ENCODE measurements around the gene CAPN12. TPM values are rescaled to one million over a fixed set of nuclear protein-coding genes. Genes with fewer than 3 reads are reported as not detected.
A peak's percentile ranks its signal among the peaks of the same experiment; 100 is the strongest.

Gene CAPN12
- total RNA-seq, 1 experiment from 2014 or later = not detected

DNA sequence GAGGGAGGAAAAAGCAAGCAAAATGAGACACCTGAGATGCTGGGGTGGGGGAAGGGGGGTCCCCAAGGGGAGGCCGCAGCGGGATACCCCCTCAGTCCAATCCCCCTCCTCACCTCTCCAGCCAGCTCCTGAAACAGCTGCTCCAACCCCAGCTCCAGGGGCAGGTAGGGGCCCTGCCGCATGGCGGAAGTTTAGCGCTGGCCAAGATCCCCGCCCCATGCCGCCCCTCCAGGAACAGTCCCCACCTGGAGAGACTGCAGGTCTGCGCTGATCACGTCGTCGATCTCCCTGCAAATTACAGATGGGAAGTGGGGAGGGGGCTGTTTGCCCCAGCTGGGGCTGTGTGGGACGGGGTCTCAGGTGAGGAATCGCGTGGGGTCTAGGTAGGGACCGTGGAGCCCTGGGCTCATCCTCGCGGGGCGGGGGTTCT lies 9.0 kb downstream of the CAPN12 start:
- H3K4me3 Mint-ChIP-seq (ENCODE audit: unreplicated experiment) = peak overlapping the region; percentile 52
- H3K4me1 Mint-ChIP-seq (ENCODE audit: insufficient read depth, unreplicated experiment) = peaks cover 27% of the 10 kb centered on the region
- no peak for DNase-seq (ENCODE audit: unreplicated experiment)
- intact Hi-C loops (cut with micrococcal nuclease) = no loop called here
- H3K27ac Mint-ChIP-seq (ENCODE audit: low read depth, unreplicated experiment) = no peak overlapping the region
- BruUV-seq (replicated peaks) = no TSS peak
- H3K36me3 Mint-ChIP-seq (ENCODE audit: insufficient read depth, unreplicated experiment) = peaks cover 37% of the 10 kb centered on the region
- no peaks in the 10 kb centered on the region for H3K9me3 Mint-ChIP-seq (ENCODE audit: unreplicated experiment)
- TF ChIP-seq, protein P1, sequence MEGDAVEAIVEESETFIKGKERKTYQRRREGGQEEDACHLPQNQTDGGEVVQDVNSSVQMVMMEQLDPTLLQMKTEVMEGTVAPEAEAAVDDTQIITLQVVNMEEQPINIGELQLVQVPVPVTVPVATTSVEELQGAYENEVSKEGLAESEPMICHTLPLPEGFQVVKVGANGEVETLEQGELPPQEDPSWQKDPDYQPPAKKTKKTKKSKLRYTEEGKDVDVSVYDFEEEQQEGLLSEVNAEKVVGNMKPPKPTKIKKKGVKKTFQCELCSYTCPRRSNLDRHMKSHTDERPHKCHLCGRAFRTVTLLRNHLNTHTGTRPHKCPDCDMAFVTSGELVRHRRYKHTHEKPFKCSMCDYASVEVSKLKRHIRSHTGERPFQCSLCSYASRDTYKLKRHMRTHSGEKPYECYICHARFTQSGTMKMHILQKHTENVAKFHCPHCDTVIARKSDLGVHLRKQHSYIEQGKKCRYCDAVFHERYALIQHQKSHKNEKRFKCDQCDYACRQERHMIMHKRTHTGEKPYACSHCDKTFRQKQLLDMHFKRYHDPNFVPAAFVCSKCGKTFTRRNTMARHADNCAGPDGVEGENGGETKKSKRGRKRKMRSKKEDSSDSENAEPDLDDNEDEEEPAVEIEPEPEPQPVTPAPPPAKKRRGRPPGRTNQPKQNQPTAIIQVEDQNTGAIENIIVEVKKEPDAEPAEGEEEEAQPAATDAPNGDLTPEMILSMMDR (IDR thresholded peaks at IDR 0.05; ENCODE audit: unreplicated experiment) = no peak
- H3K27me3 Mint-ChIP-seq (ENCODE audit: insufficient read depth, unreplicated experiment) = no peaks in the 10 kb centered on the region
- POLR2A ChIA-PET = interaction anchor here (1.0 to 1.7 kb wide), 5 partner anchors 13 to 165 kb away, joined by 3 to 12 read pairs (median 6); partner anchors contain the start of genes ECH1 and NFKBIB
- CTCF ChIA-PET = interaction anchor here (1.0 kb wide), 1 partner anchor 98 kb away, joined by 3 read pairs; no protein-coding TSS in a partner anchor

DNA sequence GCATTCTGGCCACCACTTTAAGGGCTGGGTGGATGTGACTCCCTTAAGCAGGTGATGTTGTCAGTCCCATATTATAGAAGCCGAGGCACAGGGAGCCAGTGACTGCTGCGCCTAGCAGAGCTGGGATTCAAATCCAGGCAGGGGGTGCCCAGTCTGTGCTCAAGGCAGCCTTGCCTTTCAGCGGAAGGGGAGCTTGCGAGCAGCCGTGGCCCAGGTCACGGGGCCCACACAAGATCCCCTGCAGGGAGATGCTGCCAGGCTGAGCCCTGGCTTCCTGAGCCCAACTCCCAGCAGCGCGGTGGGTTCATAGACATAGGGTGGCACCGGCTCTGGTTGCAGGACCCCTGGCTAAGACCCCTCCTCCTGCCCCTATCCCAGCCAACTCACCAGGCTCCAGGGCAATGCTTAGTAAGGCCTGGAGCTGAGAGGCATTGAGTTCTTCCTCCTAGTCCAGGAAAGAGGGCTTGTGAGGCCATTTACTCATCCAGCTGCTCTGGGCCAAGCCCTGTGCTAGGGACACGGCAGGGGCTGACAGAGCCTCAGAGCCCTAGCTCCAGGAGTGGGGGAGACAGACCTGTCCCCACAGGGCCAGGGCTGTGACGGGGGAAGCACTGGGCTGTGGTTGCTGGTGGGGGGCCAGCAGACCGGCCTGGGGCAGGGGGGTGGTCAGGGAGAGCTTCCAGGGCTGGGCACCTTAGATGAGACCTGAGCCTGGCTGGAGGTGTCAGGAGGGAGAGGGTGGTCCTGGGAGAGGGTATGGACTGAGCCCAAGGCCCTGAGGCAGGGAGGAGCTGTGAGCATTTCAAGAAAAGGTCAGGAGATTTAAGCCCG lies 9.6 kb downstream of the CAPN12 start:
- Mint-ChIP-seq H3K27me3 (ENCODE audit: insufficient read depth, unreplicated experiment) (no peaks in the 10 kb centered on the region), H3K27ac (ENCODE audit: low read depth, unreplicated experiment) (no peak overlapping the region), H3K36me3 (ENCODE audit: insufficient read depth, unreplicated experiment) (peaks cover 43% of the 10 kb centered on the region), H3K4me1 (ENCODE audit: insufficient read depth, unreplicated experiment) (peaks cover 27% of the 10 kb centered on the region), H3K9me3 (ENCODE audit: unreplicated experiment) (no peaks in the 10 kb centered on the region), H3K4me3 (ENCODE audit: unreplicated experiment) (peak overlapping the region; percentile 52)
- intact Hi-C loops (cut with micrococcal nuclease) = no loop called here
- no TSS peak for BruUV-seq (replicated peaks)
- ChIA-PET CTCF (interaction anchor here (0.6 to 1.0 kb wide), 4 partner anchors 42 to 216 kb away, joined by 3 read pairs; no protein-coding TSS in a partner anchor), POLR2A (interaction anchor here (0.7 to 1.7 kb wide), 7 partner anchors 12 to 166 kb away, joined by 3 to 12 read pairs (median 4); partner anchors contain the start of genes ECH1 and NFKBIB)
- peak; percentile 39 for DNase-seq (ENCODE audit: unreplicated experiment)
- TF ChIP-seq, protein P1 (IDR thresholded peaks at IDR 0.05; ENCODE audit: unreplicated experiment) = no peak

DNA sequence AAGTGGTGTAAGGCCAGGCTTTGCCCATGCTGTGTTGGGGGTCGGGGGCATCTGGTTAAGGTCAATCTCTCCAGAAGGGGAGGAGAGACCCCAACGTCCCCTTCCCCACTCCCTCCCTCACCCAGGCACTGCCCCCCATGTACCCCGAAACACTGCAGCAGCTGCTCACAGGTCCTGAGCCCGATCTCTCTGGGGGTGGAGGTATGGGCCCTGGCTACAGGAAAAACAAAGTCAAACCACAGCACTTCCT lies 10.2 kb downstream of the CAPN12 start:
- no peak for DNase-seq (ENCODE audit: unreplicated experiment)
- CTCF ChIA-PET = interaction anchor here (0.6 to 1.0 kb wide), 2 partner anchors 42 to 77 kb away, joined by 3 read pairs; no protein-coding TSS in a partner anchor
- POLR2A ChIA-PET = interaction anchor here (0.6 to 1.7 kb wide), 10 partner anchors 12 to 196 kb away, joined by 3 to 12 read pairs (median 4); partner anchors contain the start of genes ECH1, MRPS12, NFKBIB and SARS2
- peak overlapping the region; percentile 59 for H3K27ac Mint-ChIP-seq (ENCODE audit: low read depth, unreplicated experiment)
- H3K9me3 Mint-ChIP-seq (ENCODE audit: unreplicated experiment) = no peaks in the 10 kb centered on the region
- no peak overlapping the region for H3K4me3 Mint-ChIP-seq (ENCODE audit: unreplicated experiment)
- BruUV-seq (replicated peaks) = no TSS peak
- intact Hi-C loops (cut with micrococcal nuclease) = no loop called here
- H3K36me3 Mint-ChIP-seq (ENCODE audit: insufficient read depth, unreplicated experiment) = peaks cover 46% of the 10 kb centered on the region
- TF ChIP-seq, protein P1 (IDR thresholded peaks at IDR 0.05; ENCODE audit: unreplicated experiment) = no peak
- H3K27me3 Mint-ChIP-seq (ENCODE audit: insufficient read depth, unreplicated experiment) = no peaks in the 10 kb centered on the region
- peaks cover 27% of the 10 kb centered on the region for H3K4me1 Mint-ChIP-seq (ENCODE audit: insufficient read depth, unreplicated experiment)

DNA sequence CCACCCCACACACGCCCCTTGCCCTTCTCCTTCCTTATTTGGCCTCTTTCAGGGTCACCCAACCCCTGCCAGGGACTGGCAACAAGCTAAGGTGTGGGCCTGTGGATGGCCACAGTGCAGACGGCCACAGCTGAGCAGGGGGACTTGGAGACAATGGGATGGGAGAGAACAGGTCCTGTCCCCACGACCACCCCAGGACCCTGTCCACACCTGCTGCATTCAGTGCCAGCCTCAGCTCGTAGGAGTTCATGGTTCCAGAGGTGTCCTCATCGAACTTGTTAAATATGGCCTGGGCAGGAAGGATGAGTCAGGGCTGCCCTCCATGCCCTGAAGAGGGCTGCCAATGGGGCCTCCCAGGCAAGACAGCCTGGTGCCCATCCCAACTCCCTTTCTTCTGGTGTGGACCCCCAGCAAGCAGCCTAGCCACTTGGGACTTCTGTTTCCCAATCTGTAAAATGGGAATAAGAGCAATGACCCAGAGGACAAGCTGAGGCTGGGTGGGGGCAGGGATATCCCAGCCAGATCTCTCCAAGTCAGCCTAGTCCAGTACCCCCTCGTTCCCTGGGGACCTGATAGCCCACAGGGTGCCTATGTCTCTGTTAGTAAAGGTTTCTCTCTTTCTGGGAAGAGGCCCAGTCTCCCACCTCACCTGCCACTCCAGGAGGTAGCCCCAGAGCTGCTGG lies 10.6 kb downstream of the CAPN12 start:
- BruUV-seq (replicated peaks) = no TSS peak
- peaks cover 27% of the 10 kb centered on the region for H3K4me1 Mint-ChIP-seq (ENCODE audit: insufficient read depth, unreplicated experiment)
- no peaks in the 10 kb centered on the region for H3K27me3 Mint-ChIP-seq (ENCODE audit: insufficient read depth, unreplicated experiment)
- H3K4me3 Mint-ChIP-seq (ENCODE audit: unreplicated experiment) = no peak overlapping the region
- peak; percentile 44 for DNase-seq (ENCODE audit: unreplicated experiment)
- peak overlapping the region; percentile 59 for H3K27ac Mint-ChIP-seq (ENCODE audit: low read depth, unreplicated experiment)
- ChIA-PET POLR2A (interaction anchor here (0.6 to 2.2 kb wide), 12 partner anchors 11 to 197 kb away, joined by 3 to 12 read pairs (median 4); partner anchors contain the start of genes ECH1, MRPS12 and SARS2), CTCF (interaction anchor here (0.6 to 1.0 kb wide), 2 partner anchors 77 to 106 kb away, joined by 3 read pairs; no protein-coding TSS in a partner anchor)
- intact Hi-C loops (cut with micrococcal nuclease) = no loop called here
- peaks cover 49% of the 10 kb centered on the region for H3K36me3 Mint-ChIP-seq (ENCODE audit: insufficient read depth, unreplicated experiment)
- H3K9me3 Mint-ChIP-seq (ENCODE audit: unreplicated experiment) = no peaks in the 10 kb centered on the region
- TF ChIP-seq, protein P1 (IDR thresholded peaks at IDR 0.05; ENCODE audit: unreplicated experiment) = no peak
